Melanocyte of skin (primary cell): ENCODE data around the gene OR4F6. TPM values are rescaled to one million over a fixed set of nuclear protein-coding genes. Genes with fewer than 3 reads are reported as not detected.

Source experiments
- small RNA-seq, 2 donors: library from RNA; depleted of rRNA; stranded (forward); fragments of <200 nt; gene quantifications; one replicate each; pipeline ENCODE3, GENCODE V24; 2012
- total RNA-seq, 2 donors: library from RNA; depleted of rRNA; stranded (reverse); fragments of >200 nt; gene quantifications; 2 replicates each; pipeline ENCODE4 v1.2.3, GENCODE V29; 2012

OR4F6 gene
- not detected for total RNA-seq

GRCh38 chr15:101803209-101803608 lies at the start of gene OR4F6:
Gene OR4F6, plus strand, starts transcription at chr15:101803509. Its CDS starts 2,211 bp downstream, at chr15:101805720.

GRCh38 chr15:101811902-101812301 lies 8.6 kb downstream of the OR4F6 start, which contains the start of gene OR4F15:
Gene OR4F15, plus strand, starts transcription at chr15:101812202. Its CDS starts 5,985 bp downstream, at chr15:101818187.

Small RNA genes lying within 50 kb of the gene (small RNA-seq; reads per million reads assigned to genes)
- gene RN7SL209P = 0 reads per million in 2 donors

Other genes starting within 250 kb of the OR4F6 start
- 10 to 100 TPM; 37.6 to 38.5 TPM for gene TM2D3, start 151.1 kb upstream of the OR4F6 start, total RNA-seq
- gene TARS3, start 79.0 kb upstream of the OR4F6 start, total RNA-seq = 1 to 10 TPM; 5.9 to 7.0 TPM
- under 1 TPM; under 0.01 to 0.67 TPM for gene OR4F15, start 8.7 kb downstream of the OR4F6 start, total RNA-seq